C4-2B (cell line): ENCODE data around the gene GTPBP3.

Source experiments
- H3K27ac ChIP-seq: fragments of 450-650 bp; 2 replicates; pipeline ENCODE4 v1.5.1; 2017
- ZFX ChIP-seq: fragments of 450-650 bp; IDR thresholded peaks from 2 replicates; pipeline ENCODE4 v1.6.1; 2017
- TF ChIP-seq, protein P1 (sequence below): fragments of 450-650 bp; conservative IDR thresholded peaks from 2 replicates; pipeline ENCODE4 v1.5.1; 2017; ENCODE audit warnings: mild to moderate bottlenecking

The GTPBP3 gene

DNA sequence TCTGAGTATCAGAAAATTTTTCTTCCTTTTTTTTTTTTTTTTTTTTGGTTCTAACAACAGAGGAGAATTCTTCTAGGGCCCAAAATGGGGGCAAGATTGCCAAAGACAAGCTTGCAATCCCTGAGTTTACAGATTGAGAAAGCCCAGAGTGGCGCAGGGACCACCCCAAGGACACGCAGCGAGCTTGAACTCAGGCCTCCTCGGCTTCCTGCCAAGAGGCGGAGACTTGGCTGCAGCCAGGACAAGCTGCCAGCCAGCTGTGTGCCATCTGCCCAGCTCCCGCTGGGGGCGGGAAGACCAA is 32.2 kb upstream of the GTPBP3 start:
- TF ChIP-seq, protein P1, sequence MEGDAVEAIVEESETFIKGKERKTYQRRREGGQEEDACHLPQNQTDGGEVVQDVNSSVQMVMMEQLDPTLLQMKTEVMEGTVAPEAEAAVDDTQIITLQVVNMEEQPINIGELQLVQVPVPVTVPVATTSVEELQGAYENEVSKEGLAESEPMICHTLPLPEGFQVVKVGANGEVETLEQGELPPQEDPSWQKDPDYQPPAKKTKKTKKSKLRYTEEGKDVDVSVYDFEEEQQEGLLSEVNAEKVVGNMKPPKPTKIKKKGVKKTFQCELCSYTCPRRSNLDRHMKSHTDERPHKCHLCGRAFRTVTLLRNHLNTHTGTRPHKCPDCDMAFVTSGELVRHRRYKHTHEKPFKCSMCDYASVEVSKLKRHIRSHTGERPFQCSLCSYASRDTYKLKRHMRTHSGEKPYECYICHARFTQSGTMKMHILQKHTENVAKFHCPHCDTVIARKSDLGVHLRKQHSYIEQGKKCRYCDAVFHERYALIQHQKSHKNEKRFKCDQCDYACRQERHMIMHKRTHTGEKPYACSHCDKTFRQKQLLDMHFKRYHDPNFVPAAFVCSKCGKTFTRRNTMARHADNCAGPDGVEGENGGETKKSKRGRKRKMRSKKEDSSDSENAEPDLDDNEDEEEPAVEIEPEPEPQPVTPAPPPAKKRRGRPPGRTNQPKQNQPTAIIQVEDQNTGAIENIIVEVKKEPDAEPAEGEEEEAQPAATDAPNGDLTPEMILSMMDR, result no peak
- TF ChIP-seq ZFX, result no peak

DNA sequence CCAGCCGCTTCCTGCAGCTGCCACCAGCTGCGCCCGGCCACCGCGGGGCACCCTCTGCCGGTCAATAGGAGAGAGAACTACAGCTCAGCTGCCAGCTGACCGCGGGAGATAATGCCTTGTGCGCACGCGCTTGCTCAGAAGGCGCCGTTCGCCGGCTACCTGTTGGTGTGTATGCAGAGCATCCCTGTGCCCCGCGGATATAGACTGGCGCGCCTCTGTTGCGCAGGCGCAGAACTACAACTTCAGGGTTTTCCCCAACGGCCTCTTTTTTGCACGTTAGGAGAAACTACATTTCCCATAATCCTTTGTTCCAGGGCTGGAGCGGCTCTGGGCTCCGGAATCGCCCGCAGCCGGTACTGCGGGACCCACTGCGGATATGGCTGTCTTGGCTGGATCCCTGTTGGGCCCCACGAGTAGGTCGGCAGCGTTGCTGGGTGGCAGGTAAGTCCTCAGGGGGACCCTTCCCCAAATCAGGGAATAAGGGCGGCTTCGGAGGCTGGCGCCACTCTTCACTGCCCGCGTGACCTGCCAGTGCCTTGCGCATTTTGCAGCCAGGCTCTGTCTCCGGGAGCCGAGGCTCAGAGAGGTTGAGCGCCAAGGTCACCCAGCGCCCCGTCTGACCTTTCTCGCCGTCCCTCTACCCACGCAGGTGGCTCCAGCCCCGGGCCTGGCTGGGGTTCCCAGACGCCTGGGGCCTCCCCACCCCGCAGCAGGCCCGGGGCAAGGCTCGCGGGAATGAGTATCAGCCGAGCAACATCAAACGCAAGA is 31.7 kb upstream of the GTPBP3 start, which contains the start of gene MRPL34:
MRPL34 (plus strand) TSS at position 356 of the 768 bp plus-strand sequence; CDS start at position 377, 21 bp downstream.
- H3K27ac ChIP-seq, result peak within 1 kb of the TSS; percentile 92
- TF ChIP-seq, protein P1, result peak; percentile 95
- TF ChIP-seq ZFX, result peak; percentile 88

More for the DNA sequence above, 32.2 kb upstream of the GTPBP3 start:
- peak overlapping the region; percentile 92 for H3K27ac ChIP-seq

DNA sequence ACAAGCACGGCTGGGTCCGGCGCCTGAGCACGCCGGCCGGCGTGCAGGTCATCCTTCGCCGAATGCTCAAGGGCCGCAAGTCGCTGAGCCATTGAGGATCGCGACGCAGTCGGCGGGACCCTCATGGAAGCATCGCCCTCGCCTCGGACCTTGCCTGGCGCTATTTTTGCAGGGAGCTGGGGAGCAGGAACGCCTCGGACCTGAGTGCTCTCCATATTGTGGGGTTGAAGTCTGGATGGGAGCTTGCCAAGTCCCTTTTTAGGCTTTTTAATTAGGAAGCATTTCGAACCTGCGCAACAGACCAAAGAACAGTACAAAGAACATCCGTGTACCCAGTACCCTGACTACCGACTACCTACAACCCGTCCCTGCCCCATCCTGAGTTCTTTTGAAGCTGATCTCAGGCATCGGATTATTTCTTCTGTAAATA is 31.1 kb upstream of the GTPBP3 start:
- peak overlapping the region; percentile 92 for H3K27ac ChIP-seq
- TF ChIP-seq, protein P1, result no peak
- peak; percentile 57; the same call in 1 of the 2 replicates for TF ChIP-seq ZFX

DNA sequence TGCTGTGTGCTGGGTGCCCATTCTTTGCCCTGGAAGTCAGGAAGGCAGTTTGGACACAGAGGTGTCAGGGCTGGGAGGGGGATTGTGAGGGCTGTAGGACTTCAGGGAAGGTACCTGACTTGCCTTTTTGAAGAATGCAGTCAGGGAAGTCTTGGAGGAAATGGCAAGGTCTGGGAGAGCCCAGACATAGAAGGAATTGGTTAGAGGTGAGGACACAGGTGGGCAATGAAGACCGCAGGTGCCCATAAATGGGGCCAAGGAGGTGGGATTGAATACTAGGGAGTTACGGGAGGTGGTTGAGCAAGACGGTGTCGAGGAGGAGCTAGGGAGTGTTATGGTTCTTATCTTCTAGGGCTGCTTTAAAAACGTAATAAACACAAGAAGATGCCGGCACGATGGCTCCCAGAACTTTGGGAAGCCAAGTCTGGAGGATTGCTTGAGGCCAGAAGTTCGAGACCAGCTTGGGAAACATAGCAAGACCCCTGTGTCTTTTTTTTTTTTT is 29.4 kb upstream of the GTPBP3 start:
- H3K27ac ChIP-seq, result no peak overlapping the region
- TF ChIP-seq ZFX, result no peak

DNA sequence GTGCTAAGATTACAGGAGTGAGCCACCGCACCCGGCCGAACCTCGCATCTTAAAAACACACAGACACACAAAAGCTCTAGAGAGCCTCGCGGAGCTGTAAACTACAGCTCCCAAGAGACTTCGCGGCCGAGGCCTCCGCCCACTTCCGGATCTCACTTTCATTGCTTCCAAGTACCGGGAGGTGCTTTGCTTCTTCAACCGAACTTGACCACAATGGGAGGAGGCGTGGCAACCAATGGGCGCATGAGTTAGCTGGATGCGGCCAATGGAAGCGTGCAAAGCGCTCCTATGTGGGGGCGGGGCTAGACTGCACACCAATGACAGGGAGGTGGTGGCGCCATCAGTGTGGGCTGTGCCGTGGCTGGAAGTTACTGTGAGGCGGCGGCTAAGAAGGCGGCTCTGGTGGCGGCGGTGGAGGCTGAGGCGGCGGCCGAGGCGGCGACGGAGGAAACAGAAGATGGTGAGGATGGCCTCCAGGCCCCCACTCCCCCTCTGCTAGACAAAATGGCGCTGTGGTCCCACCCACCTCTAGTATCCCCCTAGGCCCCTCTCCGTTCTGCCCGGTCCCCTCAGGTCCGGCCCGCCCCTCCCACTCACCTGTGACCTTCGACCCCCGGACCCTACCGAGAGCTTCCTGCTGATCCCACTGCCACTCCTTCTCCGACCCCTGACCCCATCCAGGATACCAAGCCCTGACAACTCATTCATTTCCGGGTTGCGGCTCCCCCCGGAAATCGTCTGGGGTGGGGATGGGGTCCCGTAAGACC is 28.0 kb upstream of the GTPBP3 start, which contains the start of gene DDA1:
DDA1 (plus strand) TSS at position 366 of the 767 bp plus-strand sequence; CDS start at position 458, 92 bp downstream.
- TF ChIP-seq ZFX, result peak; percentile 52; the same call in 1 of the 2 replicates
- TF ChIP-seq, protein P1, result no peak
- H3K27ac ChIP-seq, result peak within 1 kb of the TSS; percentile 91

DNA sequence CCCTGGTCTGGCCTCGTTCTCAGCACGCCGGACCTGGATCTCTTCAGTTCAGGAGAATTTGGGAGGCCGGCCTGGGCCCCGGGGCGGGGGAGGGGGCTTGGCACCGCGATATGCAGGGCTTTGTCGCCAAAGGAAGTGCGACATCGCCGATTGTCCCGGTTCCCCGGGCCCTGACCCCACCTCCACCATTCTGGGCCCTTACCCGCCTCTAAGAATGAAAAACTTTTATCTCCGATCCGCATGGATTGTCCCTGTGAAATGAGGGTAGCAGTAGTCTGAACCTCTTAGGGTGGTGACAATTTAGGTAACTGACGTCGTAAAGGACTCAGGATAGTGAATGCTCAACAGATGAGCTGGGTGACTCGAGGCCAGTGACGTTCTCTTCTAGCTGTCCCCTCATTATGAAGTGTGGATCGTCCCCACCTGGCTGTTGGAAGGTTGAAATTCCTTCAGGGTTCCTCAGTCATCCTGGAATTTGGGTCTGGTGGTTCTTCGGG is 27.3 kb upstream of the GTPBP3 start:
- H3K27ac ChIP-seq, result peak overlapping the region; percentile 91
- no peak for TF ChIP-seq ZFX
- TF ChIP-seq, protein P1, result no peak

DNA sequence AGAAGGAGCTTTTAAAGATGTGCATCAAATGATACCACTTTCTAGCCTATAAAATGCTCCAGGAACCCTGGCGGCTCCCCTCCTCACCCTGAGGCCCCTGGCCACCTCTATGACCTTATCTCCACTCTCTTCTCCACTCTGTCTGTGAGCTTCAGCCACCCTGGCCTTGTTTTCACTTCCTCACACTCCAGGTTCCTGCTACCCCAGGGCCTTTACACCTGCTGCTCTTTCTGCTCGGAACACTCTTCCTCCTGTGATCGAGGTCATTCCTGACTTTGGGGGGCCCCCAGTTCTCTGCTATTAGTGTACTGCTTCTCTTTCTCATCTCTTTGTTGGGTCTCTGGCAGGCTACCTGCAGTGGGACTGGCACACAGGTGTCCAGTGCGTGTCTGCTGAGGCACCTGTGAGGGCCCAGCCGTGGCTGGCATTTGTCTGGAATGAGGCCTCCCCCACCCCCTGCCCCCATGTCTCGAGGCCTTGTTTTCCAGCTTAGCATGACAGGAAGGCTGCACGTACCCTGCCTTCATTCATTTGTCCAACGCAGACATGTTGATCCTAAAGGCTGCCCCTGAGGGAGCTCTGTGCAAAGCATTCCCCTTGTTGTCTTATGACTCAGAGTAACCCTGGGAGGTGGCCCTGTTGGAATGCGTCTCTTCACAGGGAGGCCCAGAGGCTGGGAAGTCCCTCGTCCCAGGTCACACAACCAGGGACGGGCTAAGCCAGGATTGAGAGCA is 25.7 kb upstream of the GTPBP3 start:
- TF ChIP-seq, protein P1, result no peak
- TF ChIP-seq ZFX, result no peak
- H3K27ac ChIP-seq, result no peak overlapping the region
